PFSK-1 (cell line): Measurements from ENCODE around the gene ACOT7.

Experiments
- FOXP2 ChIP-seq: optimal IDR thresholded peaks from 2 replicates; pipeline ENCODE3; 2011; ENCODE audit warnings: borderline replicate concordance, control low read depth, inconsistent platforms; ENCODE audit not compliant: insufficient read depth; ENCODE audit errors: extremely low read length, extremely low read depth
- POLR2AphosphoS5 ChIP-seq: IDR thresholded peaks from 2 replicates; pipeline ENCODE4 v1.6.1; 2012; ENCODE audit warnings: low read depth, mild to moderate bottlenecking, control low read depth, low read length, moderate library complexity
- REST ChIP-seq, 2 experiments: IDR thresholded peaks; 2 replicates each; pipeline versions ENCODE4 v1.6.1 to v1.8.0; 2011 to 2012; ENCODE audit warnings: low read depth in 2 of 2, low read length in 2 of 2, control low read depth in 1 of 2, inconsistent platforms in 1 of 2, mild to moderate bottlenecking in 1 of 2, moderate library complexity in 1 of 2; ENCODE audit not compliant: insufficient read depth in 1 of 2
- SIN3A ChIP-seq: IDR thresholded peaks from 2 replicates; pipeline ENCODE4 v1.6.1; 2012; ENCODE audit warnings: mild to moderate bottlenecking, low read length, moderate library complexity, borderline replicate concordance; ENCODE audit not compliant: insufficient read depth
- TAF1 ChIP-seq: IDR thresholded peaks from 2 replicates; pipeline ENCODE4 v1.6.1; 2012; ENCODE audit warnings: low read length, control low read depth, borderline replicate concordance; ENCODE audit not compliant: insufficient read depth

Gene ACOT7

GRCh38 chr1:6426277-6426971 lies 32.9 kb upstream of the ACOT7 start:
- TF ChIP-seq TAF1 (no peak), REST (IDR thresholded peaks at IDR 0.05; ENCODE audit: insufficient read depth in 1 of 2, low read depth in 2 of 2, low read length in 2 of 2) (no peak), FOXP2 (no peak), POLR2AphosphoS5 (no peak), SIN3A (no peak)

GRCh38 chr1:6425658-6426057 lies 32.1 kb upstream of the ACOT7 start:
- TF ChIP-seq SIN3A (no peak), REST (IDR thresholded peaks at IDR 0.05; ENCODE audit: insufficient read depth in 1 of 2, low read depth in 2 of 2, low read length in 2 of 2) (no peak), TAF1 (no peak), POLR2AphosphoS5 (no peak), FOXP2 (no peak)

DNA sequence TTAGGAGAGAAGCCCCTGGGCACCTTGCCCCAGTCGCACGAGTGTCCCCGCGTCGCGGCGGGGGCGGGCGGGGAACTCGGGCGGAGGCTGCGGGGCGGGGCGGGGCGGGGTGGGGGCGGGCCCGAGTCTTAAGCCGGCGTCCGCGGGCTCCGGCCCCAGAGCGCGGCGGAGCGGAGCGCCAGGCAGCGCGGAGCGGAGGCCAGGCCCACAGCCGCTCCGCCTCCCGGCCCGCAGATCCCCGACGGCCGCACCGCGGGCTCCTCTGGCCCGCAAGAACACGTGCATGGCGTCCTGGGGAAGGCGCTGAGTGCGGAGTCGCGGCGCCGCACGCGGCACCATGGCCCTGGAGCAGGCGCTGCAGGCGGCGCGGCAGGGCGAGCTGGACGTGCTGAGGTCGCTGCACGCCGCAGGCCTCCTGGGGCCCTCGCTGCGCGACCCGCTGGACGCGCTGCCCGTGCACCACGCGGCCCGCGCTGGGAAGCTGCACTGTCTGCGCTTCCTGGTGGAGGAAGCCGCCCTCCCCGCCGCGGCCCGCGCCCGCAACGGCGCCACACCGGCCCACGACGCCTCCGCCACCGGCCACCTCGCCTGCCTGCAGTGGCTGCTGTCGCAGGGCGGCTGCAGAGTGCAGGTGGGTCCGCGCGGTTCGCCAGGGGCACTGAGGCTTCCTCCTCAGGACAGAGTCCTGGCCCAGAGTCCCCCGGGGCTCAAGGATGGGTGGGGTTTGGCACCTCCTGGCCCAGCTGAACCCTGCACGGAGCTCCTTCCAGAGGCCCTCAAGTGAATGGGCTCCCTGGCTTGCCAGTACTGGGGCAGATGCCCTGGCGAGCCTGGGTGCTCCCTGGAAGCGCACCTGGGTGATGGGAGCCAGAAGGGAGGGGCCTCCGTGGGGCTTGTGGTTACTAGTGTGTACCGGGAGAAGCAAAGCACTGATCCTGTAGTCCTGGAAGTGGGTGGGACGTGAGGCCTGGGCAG lies 31.3 kb upstream of the ACOT7 start, which contains the start of gene ESPN:
Gene ESPN (plus strand): TSS at position 158 of the 975 bp plus-strand sequence. CDS start 180 bp downstream, at position 338.
- TF ChIP-seq TAF1, result no peak
- TF ChIP-seq REST (IDR thresholded peaks at IDR 0.05; ENCODE audit: insufficient read depth in 1 of 2, low read depth in 2 of 2, low read length in 2 of 2), result no peak
- TF ChIP-seq POLR2AphosphoS5, result no peak
- TF ChIP-seq FOXP2, result no peak
- TF ChIP-seq SIN3A, result no peak

- TF ChIP-seq TAF1 (no peak), SIN3A (no peak), REST (IDR thresholded peaks at IDR 0.05; ENCODE audit: insufficient read depth in 1 of 2, low read depth in 2 of 2, low read length in 2 of 2) (no peak), POLR2AphosphoS5 (no peak), FOXP2 (no peak)
Measured at GRCh38 chr1:6424000-6424565, 30.5 kb upstream of the ACOT7 start.
